ENCODE results near the gene LIMK2.

LIMK2 gene

GRCh38 chr22:31302006-31302405 lies 89.9 kb downstream of the LIMK2 start:
- TF ChIP-seq ZFX (IDR thresholded peaks at IDR 0.05), result no peak
- TF ChIP-seq CTCF (conservative IDR thresholded peaks at IDR 0.05), result no peak
- H3K27ac ChIP-seq, result no peak overlapping the region

- TF ChIP-seq ZFX (IDR thresholded peaks at IDR 0.05), result no peak
- TF ChIP-seq CTCF (conservative IDR thresholded peaks at IDR 0.05), result no peak
- no peak overlapping the region for H3K27ac ChIP-seq
These were observed 90.4 kb downstream of the LIMK2 start for GRCh38 chr22:31302537-31302936.

GRCh38 chr22:31305194-31305593 lies 93.1 kb downstream of the LIMK2 start:
- H3K27ac ChIP-seq, result no peak overlapping the region
- TF ChIP-seq ZFX (IDR thresholded peaks at IDR 0.05) (no peak), CTCF (conservative IDR thresholded peaks at IDR 0.05) (no peak)

GRCh38 chr22:31308181-31308580 lies 96.1 kb downstream of the LIMK2 start:
- H3K27ac ChIP-seq, result no peak overlapping the region
- TF ChIP-seq ZFX (IDR thresholded peaks at IDR 0.05), result no peak
- TF ChIP-seq CTCF (conservative IDR thresholded peaks at IDR 0.05), result no peak

GRCh38 chr22:31313366-31314147 lies 101.5 kb downstream of the LIMK2 start:
- peak; percentile 96 for TF ChIP-seq CTCF (conservative IDR thresholded peaks at IDR 0.05)
- no peak for TF ChIP-seq ZFX (IDR thresholded peaks at IDR 0.05)

GRCh38 chr22:31314220-31314619 lies 102.1 kb downstream of the LIMK2 start:
- peak overlapping the region; percentile 72; the same call in 1 of the 2 replicates for H3K27ac ChIP-seq

More at GRCh38 chr22:31313366-31314147, 101.5 kb downstream of the LIMK2 start:
- H3K27ac ChIP-seq, result peak overlapping the region; percentile 72

GRCh38 chr22:31321421-31321820 lies 109.3 kb downstream of the LIMK2 start:
- TF ChIP-seq CTCF (conservative IDR thresholded peaks at IDR 0.05) (no peak), ZFX (IDR thresholded peaks at IDR 0.05) (no peak)
- no peak overlapping the region for H3K27ac ChIP-seq

All from C4-2B (cell line).